ENCODE measurements around the gene TBC1D4. TPM values are rescaled to one million over a fixed set of nuclear protein-coding genes. Genes with fewer than 3 reads are reported as not detected.
"Not testable (repeated sequence)": the region's sequence is repeated elsewhere in the genome, so short reads cannot be mapped to it uniquely, and the experiment has no call there.

TBC1D4 gene
- total RNA-seq, 1 donor from 2014 or later = 1.5 TPM

DNA sequence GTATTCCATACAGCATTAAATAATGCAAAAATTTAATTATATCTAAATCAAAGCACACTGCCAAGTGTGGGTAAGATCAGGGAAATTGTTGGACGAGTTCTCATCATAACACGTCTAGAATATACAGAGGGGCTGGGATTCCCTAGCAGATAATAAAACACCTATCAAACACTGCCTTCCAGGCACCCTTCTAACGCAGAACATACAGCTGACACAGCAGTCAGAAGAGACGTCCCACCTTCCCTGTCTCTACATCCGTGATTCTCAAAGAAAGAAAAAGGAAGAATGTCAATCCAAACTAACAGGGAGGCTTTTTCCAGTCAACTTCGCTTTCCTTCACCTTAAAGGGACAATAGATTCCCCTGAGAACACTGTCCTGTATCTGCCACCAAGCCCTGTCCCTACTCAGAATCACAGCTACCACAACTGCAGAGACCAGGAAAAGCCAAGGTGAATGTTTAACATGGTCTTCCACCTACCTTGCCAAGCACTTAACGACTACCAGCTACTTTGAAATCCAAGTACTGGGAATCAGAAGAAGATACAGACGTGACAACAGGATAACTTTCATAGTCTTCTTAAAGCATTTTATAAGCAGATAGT lies 38.5 kb downstream of the TBC1D4 start:
- no peak for DNase-seq
- H3K27me3 Mint-ChIP-seq = no peaks in the 10 kb centered on the region

DNA sequence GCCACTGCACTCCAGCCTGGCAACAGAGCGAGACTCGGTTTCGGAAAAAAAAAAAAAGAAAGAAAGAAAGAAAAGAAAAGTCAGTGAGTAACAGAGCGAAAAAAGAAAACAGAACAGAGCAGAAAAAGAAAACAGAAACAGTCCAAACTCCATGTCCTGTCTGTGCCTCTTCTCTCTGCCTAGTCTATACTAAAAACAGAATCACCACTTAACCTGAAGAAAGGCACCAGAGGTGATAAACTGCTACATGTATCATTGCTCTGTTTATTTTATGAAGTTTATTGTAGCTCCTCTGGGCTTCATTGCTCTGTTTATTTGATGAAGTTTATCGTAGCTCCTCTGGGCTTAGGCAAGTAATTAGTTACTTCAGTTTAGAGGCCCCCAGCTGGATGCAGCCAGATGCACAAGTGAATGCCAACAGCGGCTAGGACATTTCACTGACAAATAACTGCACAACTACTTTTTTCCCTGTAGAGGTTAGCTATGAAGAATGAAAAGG lies 39.2 kb downstream of the TBC1D4 start:
- no peak for ATAC-seq (ENCODE audit: low read depth)
- TF ChIP-seq, protein P1, sequence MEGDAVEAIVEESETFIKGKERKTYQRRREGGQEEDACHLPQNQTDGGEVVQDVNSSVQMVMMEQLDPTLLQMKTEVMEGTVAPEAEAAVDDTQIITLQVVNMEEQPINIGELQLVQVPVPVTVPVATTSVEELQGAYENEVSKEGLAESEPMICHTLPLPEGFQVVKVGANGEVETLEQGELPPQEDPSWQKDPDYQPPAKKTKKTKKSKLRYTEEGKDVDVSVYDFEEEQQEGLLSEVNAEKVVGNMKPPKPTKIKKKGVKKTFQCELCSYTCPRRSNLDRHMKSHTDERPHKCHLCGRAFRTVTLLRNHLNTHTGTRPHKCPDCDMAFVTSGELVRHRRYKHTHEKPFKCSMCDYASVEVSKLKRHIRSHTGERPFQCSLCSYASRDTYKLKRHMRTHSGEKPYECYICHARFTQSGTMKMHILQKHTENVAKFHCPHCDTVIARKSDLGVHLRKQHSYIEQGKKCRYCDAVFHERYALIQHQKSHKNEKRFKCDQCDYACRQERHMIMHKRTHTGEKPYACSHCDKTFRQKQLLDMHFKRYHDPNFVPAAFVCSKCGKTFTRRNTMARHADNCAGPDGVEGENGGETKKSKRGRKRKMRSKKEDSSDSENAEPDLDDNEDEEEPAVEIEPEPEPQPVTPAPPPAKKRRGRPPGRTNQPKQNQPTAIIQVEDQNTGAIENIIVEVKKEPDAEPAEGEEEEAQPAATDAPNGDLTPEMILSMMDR (IDR thresholded peaks at IDR 0.05) = no peak
- Mint-ChIP-seq H3K27me3 (no peaks in the 10 kb centered on the region), H3K4me3 (no peak overlapping the region), H3K4me1 (no peaks in the 10 kb centered on the region), H3K27ac (no peak overlapping the region), H3K36me3 (ENCODE audit: low read depth) (no peaks in the 10 kb centered on the region), H3K9me3 (no peaks in the 10 kb centered on the region)
- POLR2A ChIA-PET = no interaction called here
- intact Hi-C loops (cut with micrococcal nuclease) = no loop called here
- CTCF ChIA-PET = no interaction called here
- DNase-seq = no peak

More for the DNA sequence above, 38.5 kb downstream of the TBC1D4 start:
- intact Hi-C loops (cut with micrococcal nuclease) = no loop called here
- Mint-ChIP-seq H3K36me3 (ENCODE audit: low read depth) (no peaks in the 10 kb centered on the region), H3K4me1 (no peaks in the 10 kb centered on the region), H3K27ac (no peak overlapping the region), H3K9me3 (no peaks in the 10 kb centered on the region), H3K4me3 (no peak overlapping the region)
- CTCF ChIA-PET = no interaction called here
- POLR2A ChIA-PET = no interaction called here
- no peak for ATAC-seq (ENCODE audit: low read depth)
- TF ChIP-seq, protein P1 (IDR thresholded peaks at IDR 0.05) = no peak

DNA sequence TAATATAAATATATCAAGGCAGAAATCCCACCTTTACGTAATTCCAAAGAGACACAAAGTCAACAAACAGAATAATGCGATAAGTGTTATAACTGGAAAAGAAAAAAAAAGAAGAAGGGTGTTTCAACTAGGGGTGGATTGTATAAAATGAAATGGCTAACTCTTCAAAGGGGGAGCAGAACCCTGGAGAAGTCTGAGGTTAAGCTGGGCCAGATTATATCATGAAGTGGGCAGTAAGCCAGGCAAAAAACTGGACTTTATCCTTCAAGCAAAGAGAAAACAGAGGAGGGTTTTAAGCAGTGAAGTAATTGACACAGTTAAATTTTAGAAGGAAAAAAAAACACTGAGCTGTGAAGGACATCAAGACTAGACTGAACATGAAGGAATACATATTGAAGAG lies 41.9 kb downstream of the TBC1D4 start:
- Mint-ChIP-seq H3K27me3 (peaks cover 2% of the 10 kb centered on the region), H3K9me3 (no peaks in the 10 kb centered on the region), H3K4me1 (no peaks in the 10 kb centered on the region), H3K4me3 (no peak overlapping the region), H3K27ac (no peak overlapping the region), H3K36me3 (ENCODE audit: low read depth) (no peaks in the 10 kb centered on the region)
- intact Hi-C loops (cut with micrococcal nuclease) = no loop called here
- ATAC-seq (ENCODE audit: low read depth) = no peak
- DNase-seq = no peak
- CTCF ChIA-PET = no interaction called here
- TF ChIP-seq, protein P1 (IDR thresholded peaks at IDR 0.05) = no peak
- POLR2A ChIA-PET = no interaction called here

DNA sequence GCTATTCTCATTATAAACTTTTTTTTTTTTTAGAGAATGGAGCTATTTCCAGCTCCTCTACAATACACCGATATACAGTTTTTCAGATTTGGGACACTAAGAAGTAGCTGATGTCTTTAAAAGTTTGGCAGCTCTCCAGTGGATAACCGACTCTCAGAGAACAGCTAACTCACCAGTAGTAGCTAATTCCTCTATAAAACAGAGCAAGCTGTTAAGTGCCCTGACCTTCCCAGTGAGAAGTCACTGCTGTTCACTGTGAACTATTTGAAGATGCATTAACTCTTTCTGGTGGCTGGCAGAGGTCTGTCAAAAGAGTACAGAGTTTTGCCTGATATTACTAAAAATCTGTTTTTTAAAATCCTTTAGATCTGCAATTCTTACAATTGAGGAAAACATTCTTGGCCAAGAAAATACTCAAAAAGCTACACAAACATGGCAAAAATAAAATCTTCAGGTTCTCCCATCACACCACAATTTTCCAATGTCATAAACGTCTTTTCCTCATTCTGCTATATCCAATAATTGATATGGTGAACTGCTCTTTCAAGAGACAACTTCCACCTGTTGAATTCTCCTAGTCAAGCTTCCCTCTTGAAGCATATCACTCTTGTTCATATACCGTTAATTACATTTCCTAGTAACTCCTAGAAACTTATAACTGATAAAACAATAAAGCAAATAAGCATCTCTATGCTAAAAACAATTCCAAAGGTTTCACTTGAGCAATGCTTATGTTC lies 44.2 kb downstream of the TBC1D4 start:
- POLR2A ChIA-PET = no interaction called here
- ATAC-seq (ENCODE audit: low read depth) (no peak), DNase-seq (no peak)
- Mint-ChIP-seq H3K4me1 (no peaks in the 10 kb centered on the region), H3K27ac (no peak overlapping the region), H3K9me3 (peaks cover 8% of the 10 kb centered on the region), H3K27me3 (peaks cover 2% of the 10 kb centered on the region), H3K4me3 (no peak overlapping the region), H3K36me3 (ENCODE audit: low read depth) (no peaks in the 10 kb centered on the region)
- CTCF ChIA-PET = no interaction called here
- intact Hi-C loops (cut with micrococcal nuclease) = no loop called here
- TF ChIP-seq, protein P1 (IDR thresholded peaks at IDR 0.05) = no peak

DNA sequence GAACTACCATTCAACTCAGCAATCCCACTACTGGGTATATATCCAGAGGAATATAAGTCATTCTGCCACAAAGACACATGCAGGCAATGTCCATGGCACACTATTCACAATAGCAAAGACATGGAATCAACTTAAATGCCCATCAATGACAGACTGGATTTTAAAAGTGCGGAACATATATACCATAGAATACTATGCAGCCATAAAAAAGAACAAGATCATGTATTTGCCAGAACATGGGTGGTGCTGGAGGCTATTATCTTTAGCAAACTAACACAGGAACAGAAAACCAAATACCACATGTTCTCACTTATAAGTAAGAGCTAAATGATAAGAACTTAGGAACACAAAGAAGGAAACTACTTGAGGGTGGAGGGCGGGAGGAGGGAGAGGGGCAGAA lies 47.8 kb downstream of the TBC1D4 start:
- DNase-seq; H3K27ac Mint-ChIP-seq; H3K9me3 Mint-ChIP-seq; POLR2A ChIA-PET; CTCF ChIA-PET; intact Hi-C loops (cut with micrococcal nuclease); ATAC-seq (ENCODE audit: low read depth); H3K36me3 Mint-ChIP-seq (ENCODE audit: low read depth); H3K4me1 Mint-ChIP-seq; H3K4me3 Mint-ChIP-seq: not testable (repeated sequence)
- peaks cover 11% of the 10 kb centered on the region for H3K27me3 Mint-ChIP-seq

Measured in activated B cell treated with CpG ODN at 0.5 μM for 24 hours (primary cell).